Karpas-422 (cell line): Measurements from ENCODE around the gene ITGB7. TPM values are rescaled to one million over a fixed set of nuclear protein-coding genes. Genes with fewer than 3 reads are reported as not detected.

Experiments
- DNase-seq: peaks from one replicate; pipeline ENCODE4 v3.0.0-alpha.2; 2015
- H2AFZ ChIP-seq: fragments of 200-600 bp; sonication (generic); 2 replicates; pipeline ENCODE4 v1.6.1; 2014; ENCODE audit warnings: antibody characterized with exemption, low read length, mixed read lengths
- H3K27ac ChIP-seq: fragments of 200-600 bp; sonication (generic); 2 replicates; pipeline ENCODE4 v1.5.1; 2014; ENCODE audit warnings: mild to moderate bottlenecking, low read length, moderate library complexity
- H3K27me3 ChIP-seq: fragments of 200-600 bp; sonication (generic); 2 replicates; pipeline ENCODE4 v1.6.1; 2014; ENCODE audit warnings: low read length, mixed read lengths
- H3K36me3 ChIP-seq: fragments of 200-600 bp; sonication (generic); 2 replicates; pipeline ENCODE4 v1.6.1; 2014; ENCODE audit warnings: low read length, mixed read lengths; ENCODE audit not compliant: insufficient read depth
- H3K4me1 ChIP-seq: fragments of 200-600 bp; sonication (generic); 2 replicates; pipeline ENCODE4 v1.6.1; 2014; ENCODE audit warnings: mild to moderate bottlenecking, low read length, mixed read lengths
- H3K4me2 ChIP-seq: fragments of 200-600 bp; sonication (generic); 2 replicates; pipeline ENCODE4 v1.6.1; 2014; ENCODE audit warnings: low read length, low read depth, mild to moderate bottlenecking; ENCODE audit not compliant: poor library complexity, severe bottlenecking
- H3K4me3 ChIP-seq: fragments of 200-600 bp; sonication (generic); 2 replicates; pipeline ENCODE4 v1.5.1; 2014; ENCODE audit warnings: mild to moderate bottlenecking, antibody characterized with exemption, low read length, mixed read lengths
- H3K79me2 ChIP-seq: fragments of 200-600 bp; sonication (generic); 2 replicates; pipeline ENCODE4 v1.6.1; 2014; ENCODE audit warnings: mild to moderate bottlenecking, low read length, mixed read lengths
- H3K9ac ChIP-seq: fragments of 200-600 bp; sonication (generic); 2 replicates; pipeline ENCODE4 v1.6.0; 2014; ENCODE audit warnings: low read length
- H3K9me2 ChIP-seq: fragments of 200-600 bp; sonication (generic), shearing (Covaris generic); replicated peaks from 2 replicates; pipeline ENCODE4 v1.6.0; 2014; ENCODE audit warnings: mild to moderate bottlenecking, low read length, moderate library complexity; ENCODE audit not compliant: insufficient read depth
- H3K9me3 ChIP-seq: fragments of 300-700, 200-600 bp; sonication (generic); 2 replicates; pipeline ENCODE4 v1.6.1; 2014; ENCODE audit warnings: low read length, mixed read lengths
- H4K20me1 ChIP-seq: fragments of 200-600 bp; sonication (generic); 2 replicates; pipeline ENCODE4 v1.6.1; 2014; ENCODE audit warnings: mild to moderate bottlenecking, antibody characterized with exemption, low read length, low read depth; ENCODE audit not compliant: insufficient read depth
- total RNA-seq: library from RNA; depleted of rRNA; stranded (reverse); fragments of >200 nt; shearing (Covaris generic); gene quantifications from 2 replicates; pipeline ENCODE4 v1.2.3, GENCODE V29; 2014; ENCODE audit warnings: low replicate concordance

Gene ITGB7
- total RNA-seq, 1 experiment from 2014 or later: 124 TPM

- no peaks in the 10 kb centered on the region for H3K9me2 ChIP-seq
- H3K36me3 ChIP-seq: peaks cover 29% of the 10 kb centered on the region; the same call in 1 of the 2 replicates
- no peak overlapping the region for H3K4me3 ChIP-seq
- no peaks in the 10 kb centered on the region for H4K20me1 ChIP-seq
- no peaks in the 10 kb centered on the region for H3K27me3 ChIP-seq
- H3K4me2 ChIP-seq: no peak overlapping the region
- H3K9me3 ChIP-seq: no peaks in the 10 kb centered on the region
- peaks cover 8% of the 10 kb centered on the region for H3K4me1 ChIP-seq
- DNase-seq: no peak
- peaks cover 4% of the 10 kb centered on the region for H3K79me2 ChIP-seq
- peak overlapping the region; percentile 45; the same call in 1 of the 2 replicates for H3K27ac ChIP-seq
- H2AFZ ChIP-seq: no peak overlapping the region
- no peak overlapping the region for H3K9ac ChIP-seq
Observed at GRCh38 chr12:53193985-53194716, 12.9 kb downstream of the ITGB7 start.

- H4K20me1 ChIP-seq: no peaks in the 10 kb centered on the region
- no peaks in the 10 kb centered on the region for H3K79me2 ChIP-seq
- H3K4me1 ChIP-seq: peaks cover 5% of the 10 kb centered on the region
- no peak overlapping the region for H3K27ac ChIP-seq
- H3K4me2 ChIP-seq: no peak overlapping the region
- H3K9me3 ChIP-seq: no peaks in the 10 kb centered on the region
- H3K27me3 ChIP-seq: no peaks in the 10 kb centered on the region
- H3K4me3 ChIP-seq: no peak overlapping the region
- H2AFZ ChIP-seq: no peak overlapping the region
- no peak overlapping the region for H3K9ac ChIP-seq
- H3K36me3 ChIP-seq: peaks cover 31% of the 10 kb centered on the region; the same call in 1 of the 2 replicates
- no peaks in the 10 kb centered on the region for H3K9me2 ChIP-seq
- DNase-seq: no peak
Observed at GRCh38 chr12:53193040-53193439, 14.0 kb downstream of the ITGB7 start.

- H3K27me3 ChIP-seq: no peaks in the 10 kb centered on the region
Observed at GRCh38 chr12:53192531-53193021, 14.5 kb downstream of the ITGB7 start.

GRCh38 chr12:53191885-53192530 is 15.0 kb downstream of the ITGB7 start:
- peaks cover 5% of the 10 kb centered on the region for H3K4me1 ChIP-seq
- H3K36me3 ChIP-seq: peaks cover 41% of the 10 kb centered on the region; the same call in 1 of the 2 replicates
- H2AFZ ChIP-seq: no peak overlapping the region
- no peaks in the 10 kb centered on the region for H3K79me2 ChIP-seq
- no peaks in the 10 kb centered on the region for H4K20me1 ChIP-seq
- H3K4me3 ChIP-seq: no peak overlapping the region
- no peaks in the 10 kb centered on the region for H3K9me2 ChIP-seq
- no peak for DNase-seq
- no peaks in the 10 kb centered on the region for H3K9me3 ChIP-seq
- H3K4me2 ChIP-seq: no peak overlapping the region
- no peaks in the 10 kb centered on the region for H3K27me3 ChIP-seq
- no peak overlapping the region for H3K9ac ChIP-seq
- H3K27ac ChIP-seq: no peak overlapping the region

More at GRCh38 chr12:53192531-53193021, 14.5 kb downstream of the ITGB7 start:
- H3K9me2 ChIP-seq: no peaks in the 10 kb centered on the region
- H3K4me1 ChIP-seq: peaks cover 5% of the 10 kb centered on the region
- H3K79me2 ChIP-seq: no peaks in the 10 kb centered on the region
- no peak for DNase-seq
- no peaks in the 10 kb centered on the region for H3K9me3 ChIP-seq
- H3K36me3 ChIP-seq: peaks cover 35% of the 10 kb centered on the region; the same call in 1 of the 2 replicates
- H3K9ac ChIP-seq: no peak overlapping the region
- H3K4me2 ChIP-seq: no peak overlapping the region
- no peak overlapping the region for H2AFZ ChIP-seq
- no peak overlapping the region for H3K4me3 ChIP-seq
- no peaks in the 10 kb centered on the region for H4K20me1 ChIP-seq
- no peak overlapping the region for H3K27ac ChIP-seq

- Histone ChIP-seq H4K20me1 (no peaks in the 10 kb centered on the region), H3K27me3 (no peaks in the 10 kb centered on the region), H3K9me2 (no peaks in the 10 kb centered on the region), H3K27ac (no peak overlapping the region), H3K9ac (no peak overlapping the region), H3K4me1 (peaks cover 5% of the 10 kb centered on the region), H3K4me3 (no peak overlapping the region), H2AFZ (no peak overlapping the region), H3K79me2 (no peaks in the 10 kb centered on the region), H3K4me2 (no peak overlapping the region), H3K9me3 (no peaks in the 10 kb centered on the region), H3K36me3 (peaks cover 43% of the 10 kb centered on the region)
- peak; percentile 41 for DNase-seq
Observed at GRCh38 chr12:53191096-53191884, 15.8 kb downstream of the ITGB7 start.

GRCh38 chr12:53190108-53190729 is 16.8 kb downstream of the ITGB7 start:
- Histone ChIP-seq H3K9me3 (no peaks in the 10 kb centered on the region), H3K79me2 (no peaks in the 10 kb centered on the region), H3K27ac (no peak overlapping the region), H3K36me3 (peaks cover 46% of the 10 kb centered on the region), H3K27me3 (no peaks in the 10 kb centered on the region), H2AFZ (no peak overlapping the region), H3K9me2 (no peaks in the 10 kb centered on the region), H3K9ac (no peak overlapping the region), H3K4me1 (peaks cover 5% of the 10 kb centered on the region), H3K4me2 (no peak overlapping the region), H4K20me1 (no peaks in the 10 kb centered on the region), H3K4me3 (no peak overlapping the region)
- peak; percentile 81 for DNase-seq

- Histone ChIP-seq H3K4me1 (peaks cover 16% of the 10 kb centered on the region), H3K9ac (no peak overlapping the region), H4K20me1 (no peaks in the 10 kb centered on the region), H3K9me2 (no peaks in the 10 kb centered on the region), H3K27me3 (no peaks in the 10 kb centered on the region), H2AFZ (no peak overlapping the region), H3K4me2 (no peak overlapping the region), H3K27ac (no peak overlapping the region), H3K4me3 (no peak overlapping the region), H3K79me2 (peaks cover 15% of the 10 kb centered on the region), H3K9me3 (no peaks in the 10 kb centered on the region), H3K36me3 (peaks cover 63% of the 10 kb centered on the region)
- no peak for DNase-seq
Observed at GRCh38 chr12:53187145-53187899, 19.7 kb downstream of the ITGB7 start.
